ENCODE data around the gene HLX. TPM values are rescaled to one million over a fixed set of nuclear protein-coding genes. Genes with fewer than 3 reads are reported as not detected.

HLX gene
- total and polyA plus RNA-seq, 4 donors = 3.0 to 8.3 (median 6.1) TPM

- Histone ChIP-seq H3K36me3 (ENCODE audit: control insufficient read depth in 4 of 4, insufficient read depth in 3 of 4, low read depth in 1 of 4, low read length in 3 of 4) (peaks cover 6 to 28% (median 17%) of the 10 kb centered on the region in 4 donors), H3K4me3 (ENCODE audit: low read depth in 1 of 3, low read length in 3 of 3) (peak overlapping the region; percentile 71 to 84 (median 71)), H3K4me1 (ENCODE audit: control insufficient read depth in 4 of 4, insufficient read depth in 4 of 4, low read length in 3 of 4) (peaks cover 3 to 37% (median 30%) of the 10 kb centered on the region in 4 donors), H3K27ac (ENCODE audit: low read depth in 1 of 2, low read length in 2 of 2) (peak overlapping the region; percentile 89 to 96), H3K9me3 (ENCODE audit: control insufficient read depth in 4 of 4, low read length in 3 of 4) (no peaks in the 10 kb centered on the region), H3K27me3 (ENCODE audit: control insufficient read depth in 4 of 4, insufficient read depth in 4 of 4, low read length in 3 of 4) (no peaks in the 10 kb centered on the region), H3K9ac (ENCODE audit: low read depth in 1 of 2, low read length in 2 of 2) (peak overlapping the region; percentile 58 to 92)
- DNase-seq (ENCODE audit: low spot score) = no peak
- TF ChIP-seq MAX (IDR thresholded peaks at IDR 0.05) (peak; percentile 24), SP1 (IDR thresholded peaks at IDR 0.05) (no peak), FOXA1 (IDR thresholded peaks at IDR 0.05) (no peak), ATF3 (IDR thresholded peaks at IDR 0.05) (no peak), RXRA (IDR thresholded peaks at IDR 0.05) (peak in 1 of 2 donors; percentile 43), REST (IDR thresholded peaks at IDR 0.05) (peak; percentile 45), EGR1 (IDR thresholded peaks at IDR 0.05; ENCODE audit: low read depth in 2 of 2) (no peak), GABPA (IDR thresholded peaks at IDR 0.05 in 1 of 2, conservative IDR thresholded peaks at IDR 0.05 in 1 of 2) (no peak), YY1 (IDR thresholded peaks at IDR 0.05) (peak; percentile 66), ZBTB33 (IDR thresholded peaks at IDR 0.05) (no peak), NR2F2 (IDR thresholded peaks at IDR 0.05) (no peak), JUND (IDR thresholded peaks at IDR 0.05) (no peak), HNF4A (conservative IDR thresholded peaks at IDR 0.05) (peak in 1 of 2 donors; percentile 33), HNF4G (IDR thresholded peaks at IDR 0.05) (no peak), RAD21 (IDR thresholded peaks at IDR 0.05) (peak; percentile 31 to 58), TAF1 (conservative IDR thresholded peaks at IDR 0.05) (no peak), FOXA2 (IDR thresholded peaks at IDR 0.05) (no peak), CTCF (IDR thresholded peaks at IDR 0.05; ENCODE audit: low read depth, low read length, missing input control) (no peak)
- 4% methylated on average over 37 of the region's 37 CpGs for WGBS
These were observed 1.7 kb downstream of the HLX start for GRCh38 chr1:220880726-220881506.

Measured in liver (tissue), 9 donors.